Karpas-422 (cell line): ENCODE measurements around the gene DAB1. TPM values are rescaled to one million over a fixed set of nuclear protein-coding genes. Genes with fewer than 3 reads are reported as not detected.
A peak's percentile ranks its signal among the peaks of the same experiment; 100 is the strongest.

Experiments used
- DNase-seq: peaks from one replicate; pipeline ENCODE4 v3.0.0-alpha.2; 2015
- H2AFZ ChIP-seq: fragments of 200-600 bp; sonication (generic); 2 replicates; pipeline ENCODE4 v1.6.1; 2014; ENCODE audit warnings: antibody characterized with exemption, low read length, mixed read lengths
- H3K27ac ChIP-seq: fragments of 200-600 bp; sonication (generic); 2 replicates; pipeline ENCODE4 v1.5.1; 2014; ENCODE audit warnings: mild to moderate bottlenecking, low read length, moderate library complexity
- H3K27me3 ChIP-seq: fragments of 200-600 bp; sonication (generic); 2 replicates; pipeline ENCODE4 v1.6.1; 2014; ENCODE audit warnings: low read length, mixed read lengths
- H3K36me3 ChIP-seq: fragments of 200-600 bp; sonication (generic); 2 replicates; pipeline ENCODE4 v1.6.1; 2014; ENCODE audit warnings: low read length, mixed read lengths; ENCODE audit not compliant: insufficient read depth
- H3K4me1 ChIP-seq: fragments of 200-600 bp; sonication (generic); 2 replicates; pipeline ENCODE4 v1.6.1; 2014; ENCODE audit warnings: mild to moderate bottlenecking, low read length, mixed read lengths
- H3K4me2 ChIP-seq: fragments of 200-600 bp; sonication (generic); 2 replicates; pipeline ENCODE4 v1.6.1; 2014; ENCODE audit warnings: low read length, low read depth, mild to moderate bottlenecking; ENCODE audit not compliant: poor library complexity, severe bottlenecking
- H3K4me3 ChIP-seq: fragments of 200-600 bp; sonication (generic); 2 replicates; pipeline ENCODE4 v1.5.1; 2014; ENCODE audit warnings: mild to moderate bottlenecking, antibody characterized with exemption, low read length, mixed read lengths
- H3K79me2 ChIP-seq: fragments of 200-600 bp; sonication (generic); 2 replicates; pipeline ENCODE4 v1.6.1; 2014; ENCODE audit warnings: mild to moderate bottlenecking, low read length, mixed read lengths
- H3K9ac ChIP-seq: fragments of 200-600 bp; sonication (generic); 2 replicates; pipeline ENCODE4 v1.6.0; 2014; ENCODE audit warnings: low read length
- H3K9me2 ChIP-seq: fragments of 200-600 bp; sonication (generic), shearing (Covaris generic); replicated peaks from 2 replicates; pipeline ENCODE4 v1.6.0; 2014; ENCODE audit warnings: mild to moderate bottlenecking, low read length, moderate library complexity; ENCODE audit not compliant: insufficient read depth
- H3K9me3 ChIP-seq: fragments of 300-700, 200-600 bp; sonication (generic); 2 replicates; pipeline ENCODE4 v1.6.1; 2014; ENCODE audit warnings: low read length, mixed read lengths
- H4K20me1 ChIP-seq: fragments of 200-600 bp; sonication (generic); 2 replicates; pipeline ENCODE4 v1.6.1; 2014; ENCODE audit warnings: mild to moderate bottlenecking, antibody characterized with exemption, low read length, low read depth; ENCODE audit not compliant: insufficient read depth
- total RNA-seq: library from RNA; depleted of rRNA; stranded (reverse); fragments of >200 nt; shearing (Covaris generic); gene quantifications from 2 replicates; pipeline ENCODE4 v1.2.3, GENCODE V29; 2014; ENCODE audit warnings: low replicate concordance

Gene DAB1
- total RNA-seq, 1 experiment from 2014 or later = 0.78 TPM

- Histone ChIP-seq H3K9ac (no peak overlapping the region), H3K4me2 (no peak overlapping the region), H3K9me2 (no peaks in the 10 kb centered on the region), H3K27ac (no peak overlapping the region), H3K4me3 (no peak overlapping the region), H3K4me1 (no peaks in the 10 kb centered on the region), H3K36me3 (no peaks in the 10 kb centered on the region), H4K20me1 (no peaks in the 10 kb centered on the region), H3K27me3 (no peaks in the 10 kb centered on the region), H3K79me2 (no peaks in the 10 kb centered on the region), H3K9me3 (no peaks in the 10 kb centered on the region), H2AFZ (no peak overlapping the region)
- peak; percentile 44 for DNase-seq
Measured at GRCh38 chr1:57367945-57368344, 55.9 kb downstream of the DAB1 start.

DNA sequence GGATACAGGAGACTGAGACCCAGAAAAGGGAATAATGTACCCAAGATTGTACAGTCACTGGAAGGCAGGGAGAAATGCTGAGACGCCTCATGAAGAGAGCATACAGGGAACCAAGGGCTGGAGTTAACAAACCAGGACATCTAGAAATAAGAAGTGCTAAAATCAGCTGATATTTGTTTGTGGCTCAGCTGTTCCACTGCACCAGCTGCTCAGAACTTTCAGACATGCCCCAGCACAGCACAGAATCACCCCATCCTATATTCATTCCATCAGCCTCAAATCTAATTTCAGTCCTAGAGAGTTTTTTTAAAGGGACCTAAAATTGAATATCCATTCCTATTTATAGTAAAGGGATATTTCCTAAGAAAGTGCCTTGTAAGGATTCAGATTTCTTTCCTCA is 60.2 kb downstream of the DAB1 start:
- Histone ChIP-seq H3K27ac (no peak overlapping the region), H3K9me2 (no peaks in the 10 kb centered on the region), H3K9me3 (no peaks in the 10 kb centered on the region), H3K79me2 (no peaks in the 10 kb centered on the region), H3K36me3 (no peaks in the 10 kb centered on the region), H3K4me1 (no peaks in the 10 kb centered on the region), H2AFZ (no peak overlapping the region), H4K20me1 (no peaks in the 10 kb centered on the region), H3K4me3 (no peak overlapping the region), H3K27me3 (no peaks in the 10 kb centered on the region), H3K4me2 (no peak overlapping the region), H3K9ac (no peak overlapping the region)
- no peak for DNase-seq

- no peak overlapping the region for H3K27ac ChIP-seq
- H3K9me2 ChIP-seq = no peaks in the 10 kb centered on the region
- H3K36me3 ChIP-seq = no peaks in the 10 kb centered on the region
- no peaks in the 10 kb centered on the region for H3K4me1 ChIP-seq
- no peaks in the 10 kb centered on the region for H3K9me3 ChIP-seq
- H3K4me2 ChIP-seq = no peak overlapping the region
- no peaks in the 10 kb centered on the region for H4K20me1 ChIP-seq
- H3K27me3 ChIP-seq = no peaks in the 10 kb centered on the region
- no peaks in the 10 kb centered on the region for H3K79me2 ChIP-seq
- DNase-seq = no peak
- H3K4me3 ChIP-seq = no peak overlapping the region
- no peak overlapping the region for H3K9ac ChIP-seq
- H2AFZ ChIP-seq = no peak overlapping the region
Measured at GRCh38 chr1:57363165-57363564, 60.7 kb downstream of the DAB1 start.

DNA sequence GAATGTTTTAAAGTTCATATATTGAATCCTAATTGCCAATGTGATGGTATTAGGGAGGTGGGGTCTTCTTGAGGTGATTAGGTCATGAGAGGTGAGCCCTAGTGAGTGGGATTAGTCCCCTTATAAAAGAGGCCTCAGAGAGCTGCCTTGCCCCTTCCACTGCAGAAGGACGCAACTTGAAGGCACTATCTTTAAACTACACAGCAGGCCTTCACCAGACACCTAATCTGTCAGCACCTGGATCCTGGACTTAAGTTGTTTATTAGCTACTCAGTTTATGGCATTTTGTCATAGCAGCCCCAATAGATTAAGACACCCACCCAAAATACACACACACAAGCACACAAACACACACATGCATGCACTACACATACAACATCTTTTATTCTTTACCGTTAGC is 61.4 kb downstream of the DAB1 start:
- Histone ChIP-seq H3K9ac (no peak overlapping the region), H3K4me3 (no peak overlapping the region), H3K4me1 (no peaks in the 10 kb centered on the region), H3K27me3 (no peaks in the 10 kb centered on the region), H3K9me3 (no peaks in the 10 kb centered on the region), H3K36me3 (no peaks in the 10 kb centered on the region), H3K79me2 (no peaks in the 10 kb centered on the region), H2AFZ (no peak overlapping the region), H3K4me2 (no peak overlapping the region), H3K27ac (no peak overlapping the region), H3K9me2 (no peaks in the 10 kb centered on the region), H4K20me1 (no peaks in the 10 kb centered on the region)
- no peak for DNase-seq

DNA sequence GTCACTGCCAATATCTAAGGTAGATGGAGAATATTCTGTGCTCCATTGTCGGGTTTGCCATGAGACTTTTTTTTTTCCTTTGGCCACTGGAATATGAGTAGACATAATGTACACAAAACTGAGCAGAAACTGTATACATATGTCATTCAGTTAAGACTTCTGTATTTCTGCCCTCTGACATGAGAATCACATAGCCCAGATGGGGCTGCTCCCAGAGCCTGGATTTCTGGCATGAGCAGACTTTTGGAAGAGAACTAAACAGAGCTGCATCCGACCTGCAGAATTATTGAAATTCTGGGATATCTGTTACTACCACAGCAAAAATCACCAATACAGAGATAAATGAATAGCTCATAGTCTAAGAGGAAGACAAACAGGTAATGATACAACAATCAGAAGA is 62.3 kb downstream of the DAB1 start:
- no peak overlapping the region for H3K4me3 ChIP-seq
- H3K27me3 ChIP-seq = no peaks in the 10 kb centered on the region
- no peak overlapping the region for H3K4me2 ChIP-seq
- no peaks in the 10 kb centered on the region for H4K20me1 ChIP-seq
- no peaks in the 10 kb centered on the region for H3K79me2 ChIP-seq
- no peaks in the 10 kb centered on the region for H3K9me3 ChIP-seq
- H3K27ac ChIP-seq = no peak overlapping the region
- no peak overlapping the region for H2AFZ ChIP-seq
- H3K4me1 ChIP-seq = no peaks in the 10 kb centered on the region
- no peak for DNase-seq
- H3K9ac ChIP-seq = no peak overlapping the region
- H3K36me3 ChIP-seq = no peaks in the 10 kb centered on the region
- no peaks in the 10 kb centered on the region for H3K9me2 ChIP-seq

DNA sequence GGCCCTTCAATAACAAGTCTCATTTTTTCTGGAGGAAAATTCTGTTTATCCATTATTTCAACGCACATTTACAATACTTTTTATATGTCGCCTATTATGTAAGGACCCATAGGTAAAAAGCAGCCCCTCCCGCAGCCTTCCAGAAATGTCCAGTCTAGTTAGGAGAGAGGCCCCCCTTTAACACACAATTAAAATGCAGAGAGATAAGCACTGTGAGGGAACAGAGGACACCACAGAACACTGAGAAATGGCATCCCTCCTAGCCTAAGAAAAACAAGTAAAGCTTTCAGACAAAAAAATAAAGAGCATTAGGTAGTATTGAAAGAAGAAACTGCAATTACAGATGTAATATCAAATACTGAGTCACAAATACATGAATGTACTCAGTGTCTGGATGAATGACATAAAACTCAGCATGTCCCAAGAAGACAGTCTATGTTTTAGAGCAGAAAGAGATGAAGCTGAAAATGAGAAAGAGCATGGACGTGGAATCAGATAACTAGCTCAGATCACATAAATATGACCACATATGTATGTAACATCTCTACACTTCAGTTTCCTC is 62.9 kb downstream of the DAB1 start:
- H3K4me2 ChIP-seq = no peak overlapping the region
- no peak for DNase-seq
- no peaks in the 10 kb centered on the region for H4K20me1 ChIP-seq
- no peak overlapping the region for H3K9ac ChIP-seq
- H3K4me1 ChIP-seq = no peaks in the 10 kb centered on the region
- no peaks in the 10 kb centered on the region for H3K9me3 ChIP-seq
- no peak overlapping the region for H3K4me3 ChIP-seq
- no peak overlapping the region for H2AFZ ChIP-seq
- no peaks in the 10 kb centered on the region for H3K9me2 ChIP-seq
- H3K27me3 ChIP-seq = no peaks in the 10 kb centered on the region
- no peaks in the 10 kb centered on the region for H3K79me2 ChIP-seq
- H3K36me3 ChIP-seq = no peaks in the 10 kb centered on the region
- no peak overlapping the region for H3K27ac ChIP-seq

DNA sequence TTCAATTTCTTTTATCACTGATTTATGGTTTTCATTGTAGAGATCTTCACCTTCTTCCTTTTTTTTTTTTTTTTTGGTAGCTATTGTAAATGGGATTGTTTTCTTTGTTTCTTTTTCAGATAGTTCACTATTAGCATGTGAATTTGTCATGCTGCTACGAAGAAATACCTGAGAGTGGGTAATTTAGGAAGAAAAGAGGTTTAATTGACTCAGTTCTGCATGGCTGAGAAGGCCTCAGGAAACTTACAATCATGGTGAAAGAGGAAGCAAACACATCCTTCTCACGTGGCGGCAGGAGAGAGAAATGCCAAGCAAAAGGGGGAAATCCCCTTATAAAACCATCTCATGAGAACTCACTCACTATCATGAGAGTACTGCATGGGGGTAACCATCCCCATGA is 66.4 kb downstream of the DAB1 start:
- Histone ChIP-seq H3K9me3 (no peaks in the 10 kb centered on the region), H3K4me2 (no peak overlapping the region), H3K4me1 (no peaks in the 10 kb centered on the region), H4K20me1 (no peaks in the 10 kb centered on the region), H3K9ac (no peak overlapping the region), H3K36me3 (no peaks in the 10 kb centered on the region), H3K4me3 (no peak overlapping the region), H3K27me3 (no peaks in the 10 kb centered on the region), H2AFZ (no peak overlapping the region), H3K27ac (no peak overlapping the region), H3K79me2 (no peaks in the 10 kb centered on the region), H3K9me2 (no peaks in the 10 kb centered on the region)
- no peak for DNase-seq

- no peak overlapping the region for H3K9ac ChIP-seq
- H3K9me3 ChIP-seq = no peaks in the 10 kb centered on the region
- no peak overlapping the region for H3K27ac ChIP-seq
- no peaks in the 10 kb centered on the region for H3K4me1 ChIP-seq
- DNase-seq = no peak
- H3K4me2 ChIP-seq = no peak overlapping the region
- no peak overlapping the region for H3K4me3 ChIP-seq
- H3K9me2 ChIP-seq = no peaks in the 10 kb centered on the region
- H4K20me1 ChIP-seq = no peaks in the 10 kb centered on the region
- no peaks in the 10 kb centered on the region for H3K79me2 ChIP-seq
- no peaks in the 10 kb centered on the region for H3K27me3 ChIP-seq
- no peaks in the 10 kb centered on the region for H3K36me3 ChIP-seq
- H2AFZ ChIP-seq = no peak overlapping the region
Measured at GRCh38 chr1:57353654-57354053, 70.2 kb downstream of the DAB1 start.

- H3K4me2 ChIP-seq = no peak overlapping the region
- no peak overlapping the region for H3K9ac ChIP-seq
- no peaks in the 10 kb centered on the region for H3K27me3 ChIP-seq
- H3K27ac ChIP-seq = no peak overlapping the region
- H2AFZ ChIP-seq = no peak overlapping the region
- no peaks in the 10 kb centered on the region for H3K9me3 ChIP-seq
- H4K20me1 ChIP-seq = no peaks in the 10 kb centered on the region
- no peak overlapping the region for H3K4me3 ChIP-seq
- H3K4me1 ChIP-seq = no peaks in the 10 kb centered on the region
- H3K9me2 ChIP-seq = no peaks in the 10 kb centered on the region
- no peaks in the 10 kb centered on the region for H3K79me2 ChIP-seq
- no peak for DNase-seq
- no peaks in the 10 kb centered on the region for H3K36me3 ChIP-seq
Measured at GRCh38 chr1:57350610-57351009, 73.2 kb downstream of the DAB1 start.
